GM19193 (cell line): ENCODE measurements around the gene DCN.

Source experiments
- POLR2A ChIP-seq: IDR thresholded peaks from 4 replicates; pipeline ENCODE4 v1.6.1; 2011; ENCODE audit not compliant: insufficient read depth, insufficient read length; ENCODE audit errors: extremely low read depth

The DCN gene

DNA sequence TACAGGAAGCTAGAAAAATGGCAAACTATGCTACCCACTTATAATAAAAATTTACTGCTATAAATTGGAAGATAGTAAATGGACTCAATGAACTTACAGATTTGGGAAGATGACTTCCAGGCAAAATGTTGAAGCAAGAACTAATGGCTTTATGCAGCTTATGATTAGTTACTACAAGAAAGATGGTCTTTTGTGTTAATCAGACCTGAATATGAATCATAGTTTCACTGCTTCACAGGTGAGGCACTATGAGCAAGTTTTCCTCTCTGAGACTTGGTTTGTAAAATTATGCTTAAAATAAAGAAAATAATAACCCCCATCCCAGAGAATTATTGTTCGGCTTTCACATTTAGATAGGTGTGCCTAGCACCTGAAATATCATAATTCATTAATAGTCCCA is 19.8 kb upstream of the DCN start:
- no peak for TF ChIP-seq POLR2A

DNA sequence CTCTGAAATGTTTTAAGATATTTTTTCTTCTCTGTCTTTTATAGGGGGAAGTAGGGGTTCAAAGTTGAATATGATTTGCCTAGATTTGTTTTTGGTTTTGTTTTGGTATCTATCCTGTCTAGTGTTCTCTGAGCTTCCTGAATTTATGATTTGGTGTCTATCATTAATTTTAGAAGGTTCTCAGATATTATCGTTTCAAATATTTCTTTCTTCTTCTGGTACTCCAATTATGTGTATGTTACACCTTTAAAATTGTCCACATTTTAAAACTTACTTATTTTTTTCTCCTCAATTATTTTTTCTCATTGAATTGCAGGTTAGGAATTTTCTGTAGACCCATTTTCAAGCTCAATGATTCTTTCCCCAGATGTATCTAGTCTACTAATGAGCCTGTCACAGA is 13.8 kb upstream of the DCN start:
- TF ChIP-seq POLR2A: no peak

DNA sequence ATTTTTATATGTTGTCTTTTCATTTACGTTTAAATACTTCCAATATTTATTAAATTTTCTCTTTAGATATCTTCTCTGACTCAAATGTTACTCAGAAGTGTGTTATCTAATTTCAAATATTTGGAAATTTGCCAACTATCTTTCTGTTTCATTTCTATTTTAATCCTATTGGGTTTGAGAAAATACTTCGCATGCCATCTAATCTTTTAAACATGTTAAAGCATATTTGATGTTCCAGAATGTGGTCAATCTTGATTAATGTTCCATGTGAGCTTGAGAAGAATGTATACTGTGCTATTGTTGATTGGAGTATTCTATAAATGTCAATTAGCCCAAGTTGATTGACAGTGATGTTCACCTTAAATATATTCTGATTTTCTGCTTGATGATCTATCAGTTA is 11.9 kb upstream of the DCN start:
- no peak for TF ChIP-seq POLR2A

DNA sequence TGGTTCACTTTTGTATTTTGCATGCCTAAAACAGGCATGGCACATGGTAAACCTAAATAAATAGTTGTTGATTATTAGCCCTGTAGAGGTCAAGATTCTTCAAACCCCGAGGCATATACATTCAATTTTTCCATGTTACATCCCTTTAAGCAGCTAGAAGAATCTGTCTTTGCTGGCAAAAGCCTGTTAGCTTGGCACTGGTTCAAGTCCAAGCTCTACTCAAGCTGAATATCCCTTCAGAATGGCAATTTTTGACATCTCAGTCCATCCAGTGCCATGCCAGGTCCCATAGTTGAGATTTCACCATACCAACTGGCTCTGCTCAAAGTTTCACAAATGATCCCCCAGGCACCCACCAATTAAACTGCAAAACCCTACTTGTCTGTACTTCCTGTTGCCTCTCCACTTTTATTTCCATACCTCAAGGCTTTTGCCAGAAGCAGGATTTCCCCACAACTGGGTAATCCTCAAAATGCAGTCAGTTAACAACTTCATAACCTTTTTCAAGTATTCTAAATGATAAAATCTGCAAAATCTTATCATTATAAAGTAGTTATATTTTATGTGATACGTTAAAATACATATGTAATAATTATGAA is 9.0 kb upstream of the DCN start:
- TF ChIP-seq POLR2A: no peak

DNA sequence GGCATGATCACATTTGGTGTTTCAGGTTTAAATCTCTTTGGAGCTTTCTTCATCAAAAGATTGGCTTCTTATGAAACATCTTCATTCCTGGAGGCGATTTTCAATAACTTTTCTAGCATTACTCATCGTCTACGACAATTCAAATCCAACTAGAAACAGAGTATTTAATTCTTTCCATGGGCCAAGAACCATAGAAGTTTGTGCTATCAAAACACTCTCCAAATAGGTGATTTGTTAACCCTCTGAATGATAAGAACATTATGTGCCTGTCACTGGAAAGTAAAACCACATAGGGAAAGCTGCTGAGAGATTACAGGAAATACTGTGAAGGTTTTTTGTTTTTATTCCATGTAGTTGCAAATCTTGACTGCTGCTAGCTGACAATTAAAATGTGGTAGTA is 6.9 kb upstream of the DCN start:
- no peak for TF ChIP-seq POLR2A

DNA sequence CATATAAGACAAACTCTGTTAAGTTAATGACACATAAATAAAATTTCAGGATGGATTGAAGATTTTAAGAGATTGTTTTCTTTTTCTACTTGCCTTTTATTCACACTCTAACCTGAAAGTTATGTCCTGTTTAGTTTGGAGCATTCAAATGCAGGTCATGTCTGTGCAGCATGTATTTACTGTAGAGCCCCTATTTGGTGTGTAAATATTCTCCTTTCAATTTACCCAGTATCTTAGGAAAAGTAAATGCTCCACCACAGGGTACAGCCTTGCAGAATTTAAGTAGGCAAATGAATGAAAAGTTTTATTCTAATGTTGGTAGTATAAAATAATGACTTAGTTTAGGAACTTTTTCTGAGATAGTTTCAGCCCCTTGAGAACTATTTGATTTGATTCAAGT is 6.2 kb upstream of the DCN start:
- no peak for TF ChIP-seq POLR2A

DNA sequence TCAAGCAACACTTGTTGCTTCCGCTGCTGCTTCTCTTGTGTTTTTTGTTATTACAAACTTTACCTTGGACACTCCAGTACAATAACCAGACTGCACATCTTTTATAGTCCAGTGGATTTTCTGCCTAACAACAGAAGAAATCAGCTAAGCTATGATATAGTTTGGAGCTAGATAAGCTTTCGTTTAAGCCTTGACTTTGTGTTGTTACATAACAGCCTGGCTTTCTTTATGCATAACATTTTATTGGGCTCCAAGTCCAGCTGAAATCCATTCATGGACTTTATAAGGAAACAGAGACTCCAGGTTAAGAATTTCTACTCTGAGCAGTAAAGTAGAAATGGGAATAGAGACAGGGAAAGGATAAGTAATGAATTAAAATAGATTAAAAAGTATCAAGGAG is 3.5 kb upstream of the DCN start:
- no peak for TF ChIP-seq POLR2A

DNA sequence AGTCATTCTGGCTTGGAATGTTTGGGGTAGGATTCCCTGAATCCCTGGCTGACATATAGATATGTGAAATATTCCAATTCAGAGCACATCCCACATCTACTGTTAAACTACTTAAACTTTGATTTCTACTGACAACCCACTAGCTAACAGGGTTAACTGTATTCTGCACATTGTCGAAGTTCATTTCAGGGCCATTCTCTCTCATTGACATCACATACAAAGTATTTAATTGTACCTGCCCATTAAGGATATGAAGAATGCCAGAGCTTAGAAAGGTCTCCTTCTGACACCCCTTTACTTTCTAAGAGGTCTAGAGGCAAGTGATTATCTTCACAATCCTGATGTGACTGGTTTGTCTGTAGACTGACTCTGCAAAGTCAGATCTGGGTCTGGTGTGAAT is 2.8 kb upstream of the DCN start:
- TF ChIP-seq POLR2A: no peak

DNA sequence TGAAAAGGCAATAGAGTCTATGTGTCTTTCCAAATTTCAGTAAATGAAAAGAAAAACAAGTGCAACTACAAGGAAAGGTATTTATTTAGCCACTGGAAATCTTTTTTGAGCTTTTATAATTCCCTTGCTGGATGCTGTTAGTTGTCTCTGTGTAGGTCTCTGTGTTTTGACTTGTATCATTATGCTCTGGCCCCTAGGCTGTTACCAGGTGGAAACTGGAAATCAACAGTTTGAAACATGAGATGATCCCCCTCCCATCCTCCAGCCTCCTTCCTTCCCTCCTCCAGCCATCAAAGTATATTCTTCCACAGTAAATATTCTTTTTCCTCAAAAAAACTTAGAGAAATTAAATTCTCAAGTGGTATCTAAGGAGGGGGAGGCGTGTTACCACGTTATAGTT is 934 bp upstream of the DCN start:
- TF ChIP-seq POLR2A: no peak

DNA sequence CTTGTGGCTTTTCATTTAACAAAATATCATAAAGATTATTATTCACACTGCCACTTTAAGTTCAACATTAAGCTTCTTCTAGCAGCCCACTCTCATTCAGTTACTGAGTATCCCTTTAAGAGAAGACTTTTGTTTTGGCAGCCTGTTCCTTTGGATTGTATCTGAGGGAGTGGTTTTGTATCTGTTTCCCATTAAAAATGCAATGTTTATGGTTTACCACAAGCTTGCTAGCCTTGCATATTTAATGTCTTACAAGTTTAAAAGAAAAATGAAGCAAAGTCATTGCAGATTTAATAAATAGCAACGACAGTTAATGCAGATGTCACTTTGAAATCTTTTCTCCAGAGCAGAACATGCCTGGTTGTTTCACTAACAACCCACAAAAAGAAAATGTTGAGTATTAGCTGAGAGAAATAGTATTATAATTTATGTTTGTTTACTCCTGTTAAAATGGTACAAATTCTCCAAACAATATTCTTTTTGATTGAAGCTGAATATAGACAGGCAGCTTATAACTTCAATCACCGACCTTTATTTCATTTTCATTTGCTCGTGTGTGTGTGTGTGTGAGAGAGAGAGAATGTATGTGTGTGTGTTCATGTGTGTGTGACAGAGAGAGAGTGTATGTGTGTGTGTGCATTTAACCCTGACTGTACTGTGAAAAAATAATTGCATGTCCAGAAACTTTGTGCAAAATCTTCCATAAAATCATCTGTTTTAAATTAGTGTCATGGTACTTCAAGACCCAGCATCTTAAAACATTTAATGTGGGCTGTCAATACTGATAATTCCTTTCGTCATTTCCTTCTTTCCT is 1.8 kb downstream of the DCN start:
- no peak for TF ChIP-seq POLR2A

DNA sequence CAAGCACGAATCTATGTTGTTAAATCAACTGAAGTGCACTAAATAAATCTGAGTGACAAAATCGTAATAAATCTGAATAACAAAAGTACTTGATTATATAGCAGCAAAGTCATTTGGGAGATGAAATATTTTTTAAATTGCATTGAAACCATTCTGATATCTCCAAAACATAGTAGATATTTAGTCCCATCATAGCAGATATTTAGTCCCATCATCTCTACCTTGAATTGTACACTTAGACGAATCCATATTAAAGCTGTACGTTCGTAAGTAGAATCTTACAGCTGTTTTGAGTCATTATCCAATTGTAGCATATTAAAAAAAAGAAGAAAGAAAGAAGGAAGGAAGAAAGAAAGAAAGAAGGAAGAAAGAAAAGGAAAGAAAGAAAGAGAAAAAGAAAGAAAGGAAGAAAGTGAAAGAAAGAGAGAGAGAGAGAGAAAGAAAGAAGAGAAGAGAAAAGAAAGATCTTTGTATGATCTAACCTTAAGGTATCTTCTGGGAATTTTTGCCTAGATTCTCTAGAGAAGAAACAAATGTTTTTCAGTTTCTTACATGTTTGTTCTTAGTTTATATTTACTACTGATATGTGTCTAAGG is 2.6 kb downstream of the DCN start:
- no peak for TF ChIP-seq POLR2A

DNA sequence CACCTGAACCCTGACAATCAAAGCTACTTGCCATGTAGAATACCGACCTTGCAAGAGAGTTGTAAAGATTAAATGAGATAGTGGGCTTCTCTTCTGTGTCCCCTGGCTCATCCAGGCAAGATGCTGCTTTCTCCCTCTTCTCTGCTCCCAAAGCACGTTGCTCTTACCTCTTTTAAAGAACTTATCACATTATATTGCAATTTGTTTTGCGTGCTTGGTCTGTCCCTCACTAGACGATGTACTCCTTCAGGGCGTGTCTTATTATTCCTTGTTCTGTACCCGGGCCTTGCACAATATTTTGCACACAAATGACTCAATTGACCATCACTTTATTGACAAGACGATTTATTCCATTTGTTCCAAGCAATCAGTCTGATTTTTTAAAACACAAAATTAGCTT is 3.3 kb downstream of the DCN start:
- no peak for TF ChIP-seq POLR2A

DNA sequence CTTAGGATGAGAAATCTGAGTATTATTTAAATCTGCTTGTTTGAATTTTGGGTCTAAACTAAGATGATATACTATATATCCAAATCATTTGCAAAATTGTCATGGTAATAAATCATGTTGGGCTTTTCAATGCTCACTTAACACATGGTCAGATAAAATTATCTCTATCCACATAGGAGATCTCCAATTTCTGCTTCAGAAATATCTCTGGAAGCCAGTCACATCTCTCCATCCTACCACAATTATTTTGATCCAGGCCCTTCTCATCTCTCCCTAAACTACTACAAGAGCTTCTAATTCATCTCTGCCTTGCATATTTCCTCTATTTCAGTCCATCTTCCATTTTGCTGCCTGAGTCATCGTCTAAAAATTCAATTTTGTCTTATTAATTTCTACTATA is 3.8 kb downstream of the DCN start:
- TF ChIP-seq POLR2A: no peak

DNA sequence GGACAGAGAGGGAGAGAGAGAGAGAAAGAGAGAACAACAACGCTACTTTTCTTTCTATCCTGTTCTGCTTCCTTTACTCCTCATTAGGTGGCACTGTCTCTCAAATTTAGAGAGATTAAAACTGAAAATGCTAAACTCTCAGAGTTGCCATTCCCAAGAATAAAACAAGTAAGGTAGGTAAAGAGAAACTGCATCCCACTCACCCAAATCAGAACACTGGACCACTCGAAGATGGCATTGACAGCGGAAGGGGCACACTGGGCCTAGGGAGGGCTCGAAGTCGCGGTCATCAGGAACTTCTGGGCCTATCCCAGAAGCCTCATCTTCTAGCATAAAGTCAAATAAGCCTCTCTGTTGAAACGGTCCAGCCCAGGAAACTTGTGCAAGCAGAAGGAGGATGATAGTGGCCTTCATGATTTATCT is 4.5 kb downstream of the DCN start:
- TF ChIP-seq POLR2A: no peak

DNA sequence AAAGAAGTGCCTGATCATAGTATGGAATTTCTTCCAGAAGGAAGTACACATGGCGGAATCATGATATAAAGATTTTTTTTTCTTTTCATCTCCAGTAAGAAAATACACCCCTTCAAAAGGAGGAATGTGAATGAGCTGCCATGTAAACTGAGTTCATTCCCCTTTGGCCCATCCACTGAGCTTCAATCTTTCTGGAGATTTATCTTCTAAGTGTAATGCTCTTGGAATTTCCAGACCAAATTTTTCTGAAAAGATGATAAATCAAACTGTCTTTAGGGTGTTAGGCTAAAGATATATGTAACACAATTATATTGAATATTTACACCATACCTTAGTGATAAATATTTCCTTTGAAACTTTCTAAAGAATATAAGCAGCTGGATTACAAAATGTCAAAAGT is 5.2 kb downstream of the DCN start:
- no peak for TF ChIP-seq POLR2A

DNA sequence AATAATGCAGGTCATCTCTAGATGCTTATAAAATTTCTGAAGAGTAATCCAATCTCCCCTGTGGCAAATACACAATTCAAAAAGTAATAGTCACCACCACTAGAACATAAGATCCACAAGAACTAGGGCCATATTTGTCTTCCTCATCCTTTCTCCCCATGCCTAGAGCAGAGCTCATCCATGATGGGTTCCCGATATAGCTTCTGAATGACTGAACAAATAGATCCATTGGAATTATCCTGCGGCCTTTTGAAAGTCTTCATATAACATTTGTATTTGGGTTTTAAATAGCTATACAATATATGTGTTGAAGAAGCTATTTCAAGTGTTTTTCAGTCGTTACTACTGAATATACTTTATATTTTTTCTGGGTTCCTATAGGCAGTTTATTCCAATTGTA is 5.7 kb downstream of the DCN start:
- no peak for TF ChIP-seq POLR2A
